Measurements from ENCODE around the gene AP4B1. TPM values are rescaled to one million over a fixed set of nuclear protein-coding genes. Genes with fewer than 3 reads are reported as not detected.

AP4B1 gene
- total and polyA plus RNA-seq, 9 of the 15 experiments (the other 6 are each of a cell fraction or from before 2014, with no cell fraction given), result 15.8 to 36.5 (median 24.6) TPM

- DNase-seq (ENCODE audit: extremely low read depth in 1 of 4, low spot score in 3 of 4) (no peak), ATAC-seq (no peak), FAIRE-seq (no peak)
- TF ChIP-seq EP400 (IDR thresholded peaks at IDR 0.05) (no peak), ZNF316 (IDR thresholded peaks at IDR 0.05) (peak; percentile 79), PBX2 (CRISPR knock-in tag; IDR thresholded peaks at IDR 0.05; ENCODE audit: low read depth) (no peak), PBX2 (tag; conservative IDR thresholded peaks at IDR 0.05; ENCODE audit: low read depth) (no peak), DEAF1 (CRISPR knock-in tag; IDR thresholded peaks at IDR 0.05) (no peak), ARNT (IDR thresholded peaks at IDR 0.05) (no peak), FOXP1 (CRISPR knock-in tag; IDR thresholded peaks at IDR 0.05) (no peak), RBM39 (optimal IDR thresholded peaks at IDR 0.05; ENCODE audit: low read depth, low read length) (no peak), C11orf30 (IDR thresholded peaks at IDR 0.05; ENCODE audit: low read depth) (peak; percentile 61; the same call in 1 of the 2 replicates), ZNF449 (CRISPR knock-in tag; IDR thresholded peaks at IDR 0.05) (no peak)
- H3K9me1 ChIP-seq (ENCODE audit: control insufficient read depth, insufficient read depth, low read length), result no peaks in the 10 kb centered on the region
- CTCF ChIA-PET (ENCODE audit: low intra/inter-chr PET ratio), result no interaction called here
- in situ Hi-C loops (cut with MboI) (no loop called here), intact Hi-C loops (cut with micrococcal nuclease) (no loop called here)
- no peaks in the 10 kb centered on the region for H3K9me3 ChIP-seq (replicated peaks; ENCODE audit: control insufficient read depth, insufficient read depth, low read depth, low read length)
- peaks cover 14% of the 10 kb centered on the region; the same call in 1 of the 2 replicates for H4K20me1 ChIP-seq (replicated peaks; ENCODE audit: control insufficient read depth, insufficient read depth, low read length)
- peaks cover 13 to 15% of the 10 kb centered on the region in 2 experiments; a peak in 4 of 5 replicates for H3K4me1 ChIP-seq (replicated peaks in 1 of 2; ENCODE audit: control insufficient read depth in 2 of 2, insufficient read depth in 2 of 2, low read length in 2 of 2)
- H3K36me3 ChIP-seq (ENCODE audit: control insufficient read depth, insufficient read depth, low read length), result peaks cover 53% of the 10 kb centered on the region
- no peak overlapping the region for H3K27ac ChIP-seq (ENCODE audit: extremely low read depth, low read depth, low read length)
- H3K4me3 ChIP-seq, result no peak overlapping the region
- H3K79me2 ChIP-seq (ENCODE audit: control insufficient read depth, insufficient read depth, low read length), result peaks cover 92% of the 10 kb centered on the region
- no peak overlapping the region for H3K9ac ChIP-seq (ENCODE audit: insufficient read depth in 1 of 2, low read depth in 2 of 2, low read length in 2 of 2)
- POLR2A ChIA-PET, result interaction anchor here (7.3 kb wide), 1 partner anchor 13 kb away, joined by 61 read pairs; the partner anchor contains the start of gene HIPK1
- no peak overlapping the region for H3K4me2 ChIP-seq (ENCODE audit: insufficient read depth, low read length)
- H3K27me3 ChIP-seq (ENCODE audit: control insufficient read depth in 2 of 2, insufficient read depth in 2 of 2, low read length in 2 of 2), result no peaks in the 10 kb centered on the region
- BruUV-seq (replicated peaks), result no TSS peak
- H2AFZ ChIP-seq (ENCODE audit: low read depth, low read length), result no peak overlapping the region
Observed at GRCh38 chr1:113942527-113942926, 37.9 kb upstream of the AP4B1 start.

All from K562 (cell line).